Testis (tissue), 2 donors: ENCODE results near the gene POLD3.

Experiments
- POLR2A ChIP-seq: fragments of 450-650 bp; IDR thresholded peaks from one replicate; pipeline ENCODE4 v1.6.1; 2017; ENCODE audit warnings: antibody characterized with exemption, mild to moderate bottlenecking, moderate library complexity
- TF ChIP-seq, protein P1 (sequence below), 3 experiments: fragments of 450-650 bp in 2 of 3; fragments of 200-600 bp in 1 of 3; sonication (generic) in 1 of 3; IDR thresholded peaks; one replicate each; pipeline ENCODE4 v1.5.1; 2016 to 2019; ENCODE audit warnings: antibody characterized with exemption in 3 of 3, mild to moderate bottlenecking in 2 of 3, moderate library complexity in 1 of 3

- TF ChIP-seq, protein P1, sequence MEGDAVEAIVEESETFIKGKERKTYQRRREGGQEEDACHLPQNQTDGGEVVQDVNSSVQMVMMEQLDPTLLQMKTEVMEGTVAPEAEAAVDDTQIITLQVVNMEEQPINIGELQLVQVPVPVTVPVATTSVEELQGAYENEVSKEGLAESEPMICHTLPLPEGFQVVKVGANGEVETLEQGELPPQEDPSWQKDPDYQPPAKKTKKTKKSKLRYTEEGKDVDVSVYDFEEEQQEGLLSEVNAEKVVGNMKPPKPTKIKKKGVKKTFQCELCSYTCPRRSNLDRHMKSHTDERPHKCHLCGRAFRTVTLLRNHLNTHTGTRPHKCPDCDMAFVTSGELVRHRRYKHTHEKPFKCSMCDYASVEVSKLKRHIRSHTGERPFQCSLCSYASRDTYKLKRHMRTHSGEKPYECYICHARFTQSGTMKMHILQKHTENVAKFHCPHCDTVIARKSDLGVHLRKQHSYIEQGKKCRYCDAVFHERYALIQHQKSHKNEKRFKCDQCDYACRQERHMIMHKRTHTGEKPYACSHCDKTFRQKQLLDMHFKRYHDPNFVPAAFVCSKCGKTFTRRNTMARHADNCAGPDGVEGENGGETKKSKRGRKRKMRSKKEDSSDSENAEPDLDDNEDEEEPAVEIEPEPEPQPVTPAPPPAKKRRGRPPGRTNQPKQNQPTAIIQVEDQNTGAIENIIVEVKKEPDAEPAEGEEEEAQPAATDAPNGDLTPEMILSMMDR (IDR thresholded peaks at IDR 0.05): no peak
- TF ChIP-seq POLR2A: no peak
These were observed 330 bp upstream of the POLD3 start for GRCh38 chr11:74592063-74592440.
